Measurements from ENCODE around the gene SECISBP2L. TPM values are rescaled to one million over a fixed set of nuclear protein-coding genes. Genes with fewer than 3 reads are reported as not detected.

Gene SECISBP2L
- total and polyA plus RNA-seq, 4 donors, result 62.1 to 169 (median 85.7) TPM

DNA sequence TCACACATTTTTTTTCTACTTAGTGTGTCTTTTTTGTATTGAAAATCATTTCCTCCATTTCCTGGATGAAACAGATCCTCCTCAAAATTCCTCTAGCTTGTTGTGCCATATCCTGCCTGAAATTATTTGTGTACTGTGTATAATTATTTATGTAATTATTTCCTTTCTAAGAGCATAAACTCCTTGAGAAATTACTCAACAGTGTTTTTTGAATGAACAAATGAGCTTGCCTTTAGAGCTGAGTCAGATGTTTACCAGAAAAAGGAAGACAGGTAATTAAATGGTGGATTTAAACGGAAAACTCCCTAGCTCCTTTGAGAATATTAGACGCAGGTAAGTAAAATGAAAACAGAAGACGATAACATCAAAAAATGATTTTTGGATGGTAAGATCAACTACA is 13.2 kb upstream of the SECISBP2L start:
- H3K27ac ChIP-seq (ENCODE audit: low read depth, low read length), result no peak overlapping the region
- peaks cover 4% of the 10 kb centered on the region for H3K4me1 ChIP-seq (ENCODE audit: control insufficient read depth, insufficient read depth, low read length)
- no peaks in the 10 kb centered on the region for H3K36me3 ChIP-seq (ENCODE audit: control insufficient read depth, insufficient read depth, low read length)
- DNase-seq (ENCODE audit: low read depth in 4 of 6, low spot score in 6 of 6), result no peak
- no peak overlapping the region for H3K4me3 ChIP-seq (ENCODE audit: low read depth, low read length)
- no peaks in the 10 kb centered on the region for H3K9me3 ChIP-seq (ENCODE audit: control insufficient read depth, insufficient read depth, low read length)
- WGBS (ENCODE audit: insufficient coverage), result no CpG with 5 or more reads among the region's 3 CpGs
- H3K27me3 ChIP-seq (ENCODE audit: control insufficient read depth, insufficient read depth, low read length), result no peaks in the 10 kb centered on the region

DNA sequence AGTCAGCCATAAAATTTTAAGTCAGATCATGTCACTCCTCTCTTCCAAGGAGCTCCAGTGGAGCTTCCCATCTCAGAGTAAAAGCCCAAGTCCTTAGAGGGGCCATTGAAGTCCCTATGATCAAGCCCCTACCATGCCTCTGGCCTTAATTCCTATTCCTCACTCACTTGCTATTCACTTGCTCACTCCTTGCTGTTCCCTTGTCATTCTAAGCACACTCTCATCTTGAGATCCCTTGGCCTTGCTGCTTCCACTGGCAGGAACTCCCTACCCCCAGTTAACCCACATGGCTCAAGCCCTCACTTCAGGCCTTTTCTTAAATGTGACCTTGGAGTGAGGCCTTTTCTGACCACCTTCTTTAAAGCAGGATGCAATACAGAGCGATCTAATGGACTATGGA is 12.3 kb upstream of the SECISBP2L start:
- no peak for DNase-seq (ENCODE audit: low read depth in 4 of 6, low spot score in 6 of 6)
- H3K4me1 ChIP-seq (ENCODE audit: control insufficient read depth, insufficient read depth, low read length), result peaks cover 4% of the 10 kb centered on the region
- WGBS (ENCODE audit: insufficient coverage), result no CpG with 5 or more reads among the region's 1 CpG
- H3K9me3 ChIP-seq (ENCODE audit: control insufficient read depth, insufficient read depth, low read length), result no peaks in the 10 kb centered on the region
- no peak overlapping the region for H3K27ac ChIP-seq (ENCODE audit: low read depth, low read length)
- no peaks in the 10 kb centered on the region for H3K27me3 ChIP-seq (ENCODE audit: control insufficient read depth, insufficient read depth, low read length)
- H3K36me3 ChIP-seq (ENCODE audit: control insufficient read depth, insufficient read depth, low read length), result no peaks in the 10 kb centered on the region
- H3K4me3 ChIP-seq (ENCODE audit: low read depth, low read length), result no peak overlapping the region

DNA sequence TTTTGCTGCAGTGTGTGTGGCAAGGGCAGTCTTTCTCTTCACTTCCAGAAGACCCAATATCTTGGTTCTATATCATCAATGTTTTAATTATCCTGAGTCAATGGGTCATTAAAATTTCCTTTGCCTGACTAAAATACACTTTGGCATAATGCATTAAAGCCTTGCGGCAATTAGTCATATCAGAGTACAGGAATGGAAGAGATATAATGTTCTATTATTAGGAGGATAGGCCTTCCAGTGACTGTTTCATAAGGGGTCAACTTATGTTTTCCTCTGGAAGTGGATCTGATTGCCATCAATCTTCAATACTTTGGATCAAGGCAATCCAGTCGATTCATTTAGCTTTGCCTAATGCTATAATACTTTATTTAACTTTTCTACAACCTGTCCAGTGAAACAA is 9.4 kb upstream of the SECISBP2L start:
- DNase-seq (ENCODE audit: low read depth in 4 of 6, low spot score in 6 of 6), result no peak
- H3K27me3 ChIP-seq (ENCODE audit: control insufficient read depth, insufficient read depth, low read length), result no peaks in the 10 kb centered on the region
- 71% methylated on average over 1 of the region's 2 CpGs for WGBS (ENCODE audit: insufficient coverage)
- no peak overlapping the region for H3K4me3 ChIP-seq (ENCODE audit: low read depth, low read length)
- H3K27ac ChIP-seq (ENCODE audit: low read depth, low read length), result no peak overlapping the region
- H3K9me3 ChIP-seq (ENCODE audit: control insufficient read depth, insufficient read depth, low read length), result no peaks in the 10 kb centered on the region
- H3K4me1 ChIP-seq (ENCODE audit: control insufficient read depth, insufficient read depth, low read length), result no peaks in the 10 kb centered on the region
- no peaks in the 10 kb centered on the region for H3K36me3 ChIP-seq (ENCODE audit: control insufficient read depth, insufficient read depth, low read length)

DNA sequence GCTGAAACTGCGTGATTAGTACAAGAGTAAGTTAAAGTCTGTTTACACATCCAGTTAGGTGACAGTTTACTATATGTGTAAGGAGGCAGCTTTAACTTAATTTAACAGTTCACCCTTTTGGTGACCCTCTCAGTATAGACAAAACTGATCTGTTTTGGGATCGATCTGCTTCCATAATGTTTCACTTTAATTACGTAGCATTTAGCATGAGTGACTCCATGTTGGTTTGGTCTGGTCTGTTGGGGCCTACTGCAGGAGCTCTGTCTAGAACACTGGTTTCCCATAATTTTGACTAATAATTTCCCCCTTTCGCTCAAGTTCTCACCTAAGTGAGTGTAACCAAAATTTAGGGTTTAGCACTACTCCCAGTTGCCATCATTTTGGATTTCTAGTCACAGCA is 6.4 kb upstream of the SECISBP2L start:
- no peaks in the 10 kb centered on the region for H3K27me3 ChIP-seq (ENCODE audit: control insufficient read depth, insufficient read depth, low read length)
- H3K4me3 ChIP-seq (ENCODE audit: low read depth, low read length), result no peak overlapping the region
- H3K9me3 ChIP-seq (ENCODE audit: control insufficient read depth, insufficient read depth, low read length), result no peaks in the 10 kb centered on the region
- no peaks in the 10 kb centered on the region for H3K4me1 ChIP-seq (ENCODE audit: control insufficient read depth, insufficient read depth, low read length)
- H3K36me3 ChIP-seq (ENCODE audit: control insufficient read depth, insufficient read depth, low read length), result no peaks in the 10 kb centered on the region
- no peak overlapping the region for H3K27ac ChIP-seq (ENCODE audit: low read depth, low read length)
- no peak for DNase-seq (ENCODE audit: low read depth in 4 of 6, low spot score in 6 of 6)
- 92% methylated on average over 2 of the region's 4 CpGs for WGBS (ENCODE audit: insufficient coverage)

DNA sequence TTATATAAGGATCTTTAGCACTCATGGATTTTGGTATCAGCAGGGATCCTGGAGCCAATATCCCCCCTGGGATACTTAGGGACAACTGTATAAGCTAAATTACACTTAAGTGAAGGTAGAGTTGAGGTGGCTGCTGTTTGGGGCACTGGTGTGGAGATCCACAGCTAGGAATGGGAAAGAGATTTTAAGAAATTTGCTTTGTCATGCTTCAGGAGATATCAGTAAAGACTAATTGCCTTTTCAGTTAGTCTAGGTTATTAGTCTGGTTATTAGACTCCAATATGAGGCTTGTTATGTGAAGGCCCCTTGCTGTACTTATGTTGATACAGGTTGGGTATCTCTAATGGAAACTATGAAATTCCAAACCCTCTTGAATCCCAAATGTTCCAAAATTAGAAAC is 1.2 kb upstream of the SECISBP2L start:
- no peaks in the 10 kb centered on the region for H3K36me3 ChIP-seq (ENCODE audit: control insufficient read depth, insufficient read depth, low read length)
- no peaks in the 10 kb centered on the region for H3K9me3 ChIP-seq (ENCODE audit: control insufficient read depth, insufficient read depth, low read length)
- H3K27ac ChIP-seq (ENCODE audit: low read depth, low read length), result no peak overlapping the region
- peaks cover 3% of the 10 kb centered on the region for H3K4me1 ChIP-seq (ENCODE audit: control insufficient read depth, insufficient read depth, low read length)
- H3K4me3 ChIP-seq (ENCODE audit: low read depth, low read length), result no peak overlapping the region
- H3K27me3 ChIP-seq (ENCODE audit: control insufficient read depth, insufficient read depth, low read length), result no peaks in the 10 kb centered on the region
- no peak for DNase-seq (ENCODE audit: low read depth in 4 of 6, low spot score in 6 of 6)

DNA sequence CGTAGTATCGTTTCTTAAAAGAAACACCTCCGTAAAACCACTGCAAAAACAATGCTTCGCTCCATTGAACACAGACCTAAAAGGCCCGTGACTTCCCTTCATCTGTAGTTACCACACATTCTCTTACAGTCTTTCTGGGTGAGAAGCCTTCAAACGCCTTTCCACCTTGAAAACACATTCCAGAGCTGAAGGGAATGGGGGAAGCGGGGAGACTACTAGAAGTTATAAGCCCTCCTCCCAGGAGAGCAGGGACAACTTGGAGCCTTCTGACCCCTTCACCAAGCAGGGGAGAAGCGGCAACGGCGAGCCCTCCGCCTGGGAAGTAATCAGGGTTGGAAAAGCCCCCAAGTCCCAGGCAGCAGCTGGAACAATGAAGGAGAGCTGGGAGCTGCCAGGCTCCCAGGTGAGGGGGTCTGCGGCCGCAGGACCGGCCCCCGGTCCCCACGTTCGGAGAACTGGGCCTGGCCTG is 461 bp downstream of the SECISBP2L start:
- peak in 5 of 6 donors; percentile 15 to 71 (median 43) for DNase-seq (ENCODE audit: low read depth in 4 of 6, low spot score in 6 of 6)
- peak overlapping the region; percentile 93 for H3K27ac ChIP-seq (ENCODE audit: low read depth, low read length)
- peak overlapping the region; percentile 84 for H3K4me3 ChIP-seq (ENCODE audit: low read depth, low read length)
- 0% methylated on average over 10 of the region's 17 CpGs for whole genome bisulfite sequencing (ENCODE audit: insufficient coverage)
- no peaks in the 10 kb centered on the region for H3K9me3 ChIP-seq (ENCODE audit: control insufficient read depth, insufficient read depth, low read length)
- no peaks in the 10 kb centered on the region for H3K36me3 ChIP-seq (ENCODE audit: control insufficient read depth, insufficient read depth, low read length)
- no peaks in the 10 kb centered on the region for H3K27me3 ChIP-seq (ENCODE audit: control insufficient read depth, insufficient read depth, low read length)
- H3K4me1 ChIP-seq (ENCODE audit: control insufficient read depth, insufficient read depth, low read length), result peaks cover 3% of the 10 kb centered on the region

DNA sequence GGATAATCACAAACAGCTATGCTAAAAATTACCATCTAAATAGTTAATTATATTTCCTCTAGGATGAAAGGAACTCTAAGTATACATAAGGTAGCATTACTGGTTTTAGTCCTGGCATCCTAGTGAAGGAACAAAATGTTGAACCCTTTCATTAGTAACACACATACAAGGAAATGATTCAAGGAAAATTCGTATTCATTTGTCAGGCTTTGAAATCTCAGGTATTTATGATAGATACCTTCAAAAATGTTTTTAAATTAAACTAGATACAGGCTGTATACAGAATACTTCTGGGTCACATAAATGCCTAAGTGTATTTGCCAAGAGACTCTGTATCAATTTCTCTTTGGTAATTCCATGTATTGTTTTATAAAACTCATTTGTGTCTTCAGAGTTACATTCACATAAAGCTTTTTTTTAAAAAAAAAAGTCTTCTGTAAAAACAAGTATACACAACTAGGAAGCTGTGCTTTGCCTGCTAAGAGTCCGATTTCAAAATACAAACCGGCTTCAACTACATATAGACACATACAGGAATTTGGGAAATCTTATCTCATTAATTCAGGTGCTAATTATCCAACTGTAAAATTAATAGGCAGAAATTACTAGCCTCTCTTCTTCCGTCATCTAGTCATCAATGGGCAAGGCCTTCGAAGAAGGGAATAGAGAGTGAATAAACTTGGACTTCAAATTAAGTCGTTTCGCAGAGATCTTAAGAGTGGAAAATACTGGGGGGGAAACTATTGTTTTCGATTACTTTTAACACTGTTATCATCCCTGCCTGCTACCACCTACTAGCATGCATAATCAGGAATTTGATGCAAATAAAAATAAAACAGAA is 1.3 kb downstream of the SECISBP2L start:
- H3K36me3 ChIP-seq (ENCODE audit: control insufficient read depth, insufficient read depth, low read length), result no peaks in the 10 kb centered on the region
- peak overlapping the region; percentile 93 for H3K27ac ChIP-seq (ENCODE audit: low read depth, low read length)
- no peaks in the 10 kb centered on the region for H3K9me3 ChIP-seq (ENCODE audit: control insufficient read depth, insufficient read depth, low read length)
- H3K27me3 ChIP-seq (ENCODE audit: control insufficient read depth, insufficient read depth, low read length), result no peaks in the 10 kb centered on the region
- peaks cover 3% of the 10 kb centered on the region for H3K4me1 ChIP-seq (ENCODE audit: control insufficient read depth, insufficient read depth, low read length)
- peak overlapping the region; percentile 84 for H3K4me3 ChIP-seq (ENCODE audit: low read depth, low read length)
- no CpG with 5 or more reads among the region's 8 CpGs for WGBS (ENCODE audit: insufficient coverage)
- DNase-seq (ENCODE audit: low read depth in 4 of 6, low spot score in 6 of 6), result peak in 2 of 6 donors; percentile 1 to 10

DNA sequence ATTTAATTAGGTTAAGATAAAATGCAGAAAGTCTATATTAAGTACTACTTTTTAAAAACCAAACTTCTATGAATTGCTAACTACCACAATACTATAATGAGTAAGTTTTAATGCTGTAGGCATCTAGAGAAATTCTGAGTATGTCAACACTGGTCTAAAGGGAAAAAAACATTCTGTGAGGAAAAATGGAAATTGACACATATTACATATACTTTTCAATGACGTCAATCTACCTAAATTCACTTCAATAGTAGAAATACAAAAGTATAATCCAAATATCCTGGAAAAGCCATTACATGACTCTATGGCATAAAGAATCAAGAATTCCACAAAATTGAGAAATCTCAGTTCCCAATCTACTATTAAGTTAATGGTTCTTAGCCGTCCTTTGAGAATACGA is 2.2 kb downstream of the SECISBP2L start:
- DNase-seq (ENCODE audit: low read depth in 4 of 6, low spot score in 6 of 6), result no peak
- Histone ChIP-seq H3K4me1 (ENCODE audit: control insufficient read depth, insufficient read depth, low read length) (peaks cover 3% of the 10 kb centered on the region), H3K4me3 (ENCODE audit: low read depth, low read length) (peak overlapping the region; percentile 84), H3K9me3 (ENCODE audit: control insufficient read depth, insufficient read depth, low read length) (no peaks in the 10 kb centered on the region), H3K36me3 (ENCODE audit: control insufficient read depth, insufficient read depth, low read length) (no peaks in the 10 kb centered on the region), H3K27me3 (ENCODE audit: control insufficient read depth, insufficient read depth, low read length) (no peaks in the 10 kb centered on the region), H3K27ac (ENCODE audit: low read depth, low read length) (peak overlapping the region; percentile 22)
- no CpG with 5 or more reads among the region's 3 CpGs for WGBS (ENCODE audit: insufficient coverage)

DNA sequence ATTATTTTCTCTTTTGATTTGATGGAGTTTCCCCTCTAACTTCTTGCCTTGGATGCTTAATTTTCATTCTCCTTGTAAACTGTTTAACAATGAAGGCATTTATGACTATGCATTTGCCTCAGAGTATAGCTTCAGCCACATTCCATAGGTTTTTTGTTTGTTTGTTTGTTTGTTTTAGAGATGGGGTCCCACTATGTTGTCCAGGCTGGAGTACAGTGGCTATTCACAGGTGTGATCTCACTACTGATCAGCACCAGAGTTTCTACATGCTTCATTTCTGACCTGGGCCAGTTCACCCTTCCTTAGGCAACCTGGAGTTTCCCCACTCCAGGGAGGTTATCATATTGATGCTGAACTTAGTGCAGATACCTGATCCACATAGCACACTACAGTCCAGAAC is 4.1 kb downstream of the SECISBP2L start:
- no peak for DNase-seq (ENCODE audit: low read depth in 4 of 6, low spot score in 6 of 6)
- H3K27me3 ChIP-seq (ENCODE audit: control insufficient read depth, insufficient read depth, low read length), result no peaks in the 10 kb centered on the region
- peaks cover 3% of the 10 kb centered on the region for H3K4me1 ChIP-seq (ENCODE audit: control insufficient read depth, insufficient read depth, low read length)
- no peak overlapping the region for H3K4me3 ChIP-seq (ENCODE audit: low read depth, low read length)
- H3K36me3 ChIP-seq (ENCODE audit: control insufficient read depth, insufficient read depth, low read length), result no peaks in the 10 kb centered on the region
- no peak overlapping the region for H3K27ac ChIP-seq (ENCODE audit: low read depth, low read length)
- H3K9me3 ChIP-seq (ENCODE audit: control insufficient read depth, insufficient read depth, low read length), result no peaks in the 10 kb centered on the region

DNA sequence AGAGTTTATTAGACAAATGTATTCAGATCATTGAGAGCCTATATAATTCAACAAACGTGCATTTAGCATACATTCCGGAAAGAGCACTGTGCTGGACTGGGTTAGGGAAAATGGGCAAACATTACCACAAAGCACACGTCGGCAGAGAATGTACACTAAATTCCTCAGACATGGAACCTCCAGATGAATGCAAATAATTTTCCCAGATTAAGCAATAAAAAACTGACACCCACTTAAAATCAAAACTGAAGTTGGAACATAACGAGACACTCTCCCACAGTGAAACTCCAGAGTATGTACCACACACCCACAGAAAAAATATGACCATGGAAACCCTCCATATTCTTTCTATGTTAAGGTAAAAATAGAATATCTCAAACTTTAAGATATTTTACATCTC is 4.8 kb downstream of the SECISBP2L start:
- no peak for DNase-seq (ENCODE audit: low read depth in 4 of 6, low spot score in 6 of 6)
- Histone ChIP-seq H3K4me3 (ENCODE audit: low read depth, low read length) (no peak overlapping the region), H3K27me3 (ENCODE audit: control insufficient read depth, insufficient read depth, low read length) (no peaks in the 10 kb centered on the region), H3K36me3 (ENCODE audit: control insufficient read depth, insufficient read depth, low read length) (no peaks in the 10 kb centered on the region), H3K27ac (ENCODE audit: low read depth, low read length) (no peak overlapping the region), H3K4me1 (ENCODE audit: control insufficient read depth, insufficient read depth, low read length) (peaks cover under 1% of the 10 kb centered on the region), H3K9me3 (ENCODE audit: control insufficient read depth, insufficient read depth, low read length) (no peaks in the 10 kb centered on the region)
- WGBS (ENCODE audit: insufficient coverage), result no CpG with 5 or more reads among the region's 5 CpGs

All from spinal cord (tissue), 10 donors.